ENCODE data around the gene SMIM3.

SMIM3 gene

GRCh38 chr5:150765011-150765798, 13.4 kb upstream of the SMIM3 start:
- no peak for DNase-seq (ENCODE audit: low read depth, low spot score)

DNA sequence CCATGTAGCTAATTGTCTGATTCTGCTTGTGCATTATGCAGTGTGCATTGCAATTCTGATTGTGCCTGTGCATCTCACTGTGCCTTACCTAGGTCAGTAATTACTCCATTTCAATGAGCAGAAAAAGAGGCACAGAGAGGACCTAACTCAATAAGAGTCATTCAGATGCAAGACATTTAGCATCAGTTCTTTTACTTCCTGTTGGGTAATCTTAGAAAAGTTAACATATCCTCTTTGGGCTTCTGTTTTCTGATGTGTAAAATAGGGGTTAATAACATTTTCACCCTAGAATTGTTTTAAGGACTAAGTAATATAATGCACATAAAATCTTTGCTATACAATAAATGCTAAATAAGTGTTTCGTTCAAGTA, 12.8 kb upstream of the SMIM3 start:
- no peak for DNase-seq (ENCODE audit: low read depth, low spot score)

GRCh38 chr5:150766251-150766650, 12.3 kb upstream of the SMIM3 start:
- DNase-seq (ENCODE audit: low read depth, low spot score) = no peak

GRCh38 chr5:150771034-150771795, 7.3 kb upstream of the SMIM3 start:
- no peak for DNase-seq (ENCODE audit: low read depth, low spot score)

DNA sequence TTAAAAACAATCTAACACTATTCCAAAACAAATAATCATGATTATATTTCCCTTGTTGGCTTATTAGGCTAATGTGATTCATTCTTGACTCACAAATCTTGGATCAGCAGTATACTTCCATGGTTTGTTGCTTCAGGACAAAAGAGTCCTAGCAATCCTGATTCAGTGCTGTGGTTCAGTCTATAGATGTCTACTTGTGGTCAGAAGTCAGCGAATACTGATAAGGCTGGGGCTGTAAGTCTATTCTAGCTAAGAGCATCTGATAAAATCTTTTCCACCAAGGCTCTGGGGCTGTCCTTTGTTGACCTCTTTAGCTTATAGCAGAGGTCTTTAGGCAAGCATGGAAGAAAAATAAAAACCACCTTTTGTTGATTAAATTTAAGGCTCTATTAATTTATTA, 4.4 kb upstream of the SMIM3 start:
- DNase-seq (ENCODE audit: low read depth, low spot score) = no peak

DNA sequence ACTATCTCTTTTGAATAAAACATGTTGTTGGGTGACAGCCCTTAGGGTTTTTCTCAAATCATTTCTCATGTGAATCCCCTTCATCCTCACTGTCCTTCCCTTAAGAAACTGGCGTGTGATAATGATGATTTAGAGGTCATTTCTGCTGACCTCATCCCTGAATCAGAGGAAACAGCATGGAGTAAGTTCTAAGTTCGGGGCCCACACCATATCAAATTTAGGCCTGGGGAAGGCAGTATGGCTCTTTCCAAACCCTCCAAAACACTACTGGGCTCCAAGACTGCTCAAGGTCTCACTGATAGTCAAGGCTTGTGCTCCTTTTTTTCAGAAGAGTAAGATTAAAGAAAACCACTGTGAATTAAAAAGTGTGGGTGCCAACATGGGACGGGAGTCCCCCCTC, 872 bp upstream of the SMIM3 start:
- DNase-seq (ENCODE audit: low read depth, low spot score) = no peak

GRCh38 chr5:150778088-150778516, 455 bp upstream of the SMIM3 start:
- DNase-seq (ENCODE audit: low read depth, low spot score) = no peak

DNA sequence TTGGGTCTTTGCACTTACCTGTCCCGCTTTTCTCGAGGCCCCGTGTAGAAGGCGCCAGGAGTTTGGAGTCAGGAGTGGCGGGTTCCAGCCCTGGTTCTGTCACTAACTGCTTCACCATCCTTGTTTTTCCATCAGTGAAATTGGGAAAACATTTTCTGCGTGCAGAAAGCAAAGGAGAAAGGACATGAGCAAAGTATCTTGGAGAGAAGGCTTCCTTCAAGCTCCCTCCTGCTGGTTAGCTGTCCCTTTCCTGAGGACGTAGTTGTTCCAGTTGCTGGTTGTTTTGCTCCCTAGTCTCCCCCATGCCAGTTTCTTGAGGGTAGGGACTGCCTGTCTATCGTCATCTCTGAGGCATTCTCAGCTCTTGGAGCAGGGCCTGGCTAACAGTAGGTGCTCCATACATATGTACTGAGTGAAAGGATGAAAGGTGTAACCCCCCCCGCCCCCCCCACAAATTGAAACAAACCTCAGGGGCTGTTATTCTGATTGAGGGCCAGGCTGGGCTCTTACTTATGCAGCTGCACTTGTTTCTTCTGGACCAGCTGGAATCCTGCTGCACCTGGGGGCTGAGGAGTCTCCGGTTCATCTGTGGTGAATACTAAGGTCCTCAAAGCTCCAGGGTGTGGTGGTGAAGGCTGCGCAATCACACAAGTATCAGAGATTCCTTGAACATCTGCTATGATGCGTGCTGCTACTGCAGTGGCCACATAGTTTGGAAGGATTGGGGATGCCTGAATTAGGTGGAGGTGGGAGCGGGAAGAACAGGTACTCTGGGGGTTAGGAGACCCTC, 1.0 kb downstream of the SMIM3 start:
- no peak for DNase-seq (ENCODE audit: low read depth, low spot score)

DNA sequence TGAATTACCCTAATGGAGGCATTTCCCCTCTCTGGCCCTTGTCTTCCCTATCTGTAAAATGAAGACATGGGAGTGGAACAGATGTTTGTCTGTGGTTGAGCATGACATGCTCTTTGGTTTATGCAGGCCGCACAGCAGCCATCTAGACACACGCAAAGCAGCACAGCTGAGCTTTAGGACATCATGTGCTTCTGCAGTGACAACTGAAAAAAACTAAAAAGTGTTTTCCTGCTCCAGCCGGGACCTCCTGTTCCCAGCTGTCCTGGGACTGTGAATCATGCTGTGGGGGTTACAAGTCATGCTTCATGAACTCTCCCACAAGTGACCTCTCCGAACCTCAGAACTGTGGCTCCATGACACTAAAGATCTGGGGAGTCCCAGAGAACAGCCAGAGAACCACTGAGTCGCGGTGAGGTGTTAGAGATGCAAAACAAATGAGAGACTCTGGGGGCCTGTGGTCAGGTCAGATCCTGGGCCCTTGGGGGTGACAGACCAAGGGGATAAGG, 1.7 kb downstream of the SMIM3 start:
- DNase-seq (ENCODE audit: low read depth, low spot score) = no peak

DNA sequence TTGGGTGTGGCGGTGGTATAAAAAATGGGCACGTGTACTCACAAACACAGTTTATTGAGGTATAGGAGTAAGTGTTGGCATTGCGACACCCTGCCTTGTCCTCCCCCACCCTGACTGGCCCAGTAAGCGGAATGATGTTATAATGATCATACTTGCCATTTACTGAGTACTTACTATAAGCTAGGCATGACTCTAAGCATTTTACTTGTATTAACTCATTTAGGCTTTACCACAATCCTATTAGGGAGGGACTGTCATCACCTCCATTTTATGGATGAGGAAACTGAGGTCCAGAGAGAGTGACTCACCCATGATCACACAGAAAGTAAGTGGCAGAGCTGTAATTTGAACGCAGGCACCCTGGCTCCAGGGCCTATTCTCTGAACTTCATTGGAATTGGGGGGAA, 2.3 kb downstream of the SMIM3 start:
- no peak for DNase-seq (ENCODE audit: low read depth, low spot score)

DNA sequence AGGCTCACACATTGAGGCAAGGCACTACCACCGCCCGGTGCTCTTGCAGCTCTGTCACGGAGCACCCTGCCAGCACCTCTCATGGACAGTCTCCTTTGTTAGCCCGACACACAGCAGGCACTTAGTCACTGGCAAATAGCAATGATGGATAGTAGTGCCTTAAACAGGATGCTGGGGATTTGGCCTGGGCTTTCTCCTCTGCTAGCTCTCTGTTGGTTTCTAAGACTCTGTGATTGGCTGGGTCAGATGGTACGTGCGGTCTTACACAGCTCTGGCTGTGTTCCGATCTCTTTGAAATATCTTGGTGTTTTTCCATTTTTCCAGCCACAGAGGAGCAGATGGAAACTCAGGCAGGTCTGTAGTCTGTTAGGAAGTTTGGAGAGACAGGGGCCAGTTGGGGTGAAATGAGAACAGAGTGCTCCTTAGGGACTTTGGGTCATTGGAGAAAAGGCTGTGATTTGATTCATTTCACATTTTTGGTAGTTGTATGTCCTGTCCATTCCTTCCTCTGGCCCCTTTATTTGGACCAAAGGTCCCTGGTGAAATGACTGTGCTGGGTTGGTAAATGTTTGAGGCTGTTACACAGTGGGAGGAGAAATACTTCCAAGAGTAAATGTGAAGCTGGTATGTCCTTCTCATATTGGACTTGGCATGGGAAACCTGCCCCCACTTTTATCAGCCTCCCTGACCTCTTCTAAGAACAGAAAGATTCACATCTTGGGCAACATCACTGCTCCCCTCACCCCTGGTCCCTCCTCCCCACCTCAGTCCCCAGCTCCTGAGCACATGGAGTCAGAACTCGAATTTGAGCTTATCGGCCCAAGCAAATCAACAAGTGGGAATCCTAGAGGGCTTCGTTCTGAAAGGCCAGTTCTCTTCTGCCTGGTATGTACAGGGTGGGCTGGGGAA, 3.4 kb downstream of the SMIM3 start:
- DNase-seq (ENCODE audit: low read depth, low spot score) = no peak

DNA sequence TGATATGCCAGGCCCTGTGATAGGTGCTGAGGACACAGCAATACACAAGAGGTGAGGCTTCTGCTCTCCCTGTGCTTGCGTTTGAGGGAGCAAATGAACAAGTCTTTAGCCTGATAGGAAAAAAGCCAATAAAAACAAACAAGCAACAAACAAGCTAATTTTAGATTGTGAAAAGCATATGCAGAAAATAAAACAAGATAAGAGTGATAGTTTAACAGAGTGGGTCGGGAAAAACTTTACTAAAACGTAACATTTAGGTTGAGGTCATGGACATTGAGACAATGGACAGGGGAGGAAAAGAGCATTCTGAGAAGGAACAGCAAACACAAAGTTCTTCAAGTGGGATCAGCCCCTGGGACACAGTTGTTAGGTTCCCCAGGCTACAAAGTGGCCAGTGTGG, 4.3 kb downstream of the SMIM3 start:
- no peak for DNase-seq (ENCODE audit: low read depth, low spot score)

DNA sequence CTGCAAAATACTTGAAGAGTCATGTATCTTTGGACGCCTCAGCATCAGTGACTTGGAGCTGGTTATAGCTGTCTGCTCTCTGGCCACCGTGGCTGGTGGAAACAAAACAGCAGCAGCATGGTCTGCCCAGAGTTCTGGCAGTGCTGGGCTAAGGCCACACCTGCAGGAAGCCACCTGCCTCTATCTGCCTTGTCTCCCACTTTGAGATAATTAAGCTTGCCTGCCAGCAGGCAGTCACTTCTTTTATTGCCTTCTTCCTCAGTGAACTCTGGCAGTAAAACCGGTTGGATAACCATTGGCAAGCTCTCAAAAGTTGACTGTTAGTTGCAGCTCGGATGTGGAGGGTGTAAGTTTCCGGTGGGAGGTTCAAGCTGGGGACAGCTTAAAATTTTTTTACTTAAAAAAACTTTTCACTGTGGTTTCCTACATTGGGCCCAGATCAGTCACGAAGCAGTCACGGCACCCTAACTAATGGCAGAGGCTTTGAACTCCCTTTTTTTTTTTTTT, 4.9 kb downstream of the SMIM3 start:
- DNase-seq (ENCODE audit: low read depth, low spot score) = peak; percentile 38

GRCh38 chr5:150785950-150786349, 7.4 kb downstream of the SMIM3 start:
- no peak for DNase-seq (ENCODE audit: low read depth, low spot score)

- no peak for DNase-seq (ENCODE audit: low read depth, low spot score)
Measured at GRCh38 chr5:150786876-150787275, 8.3 kb downstream of the SMIM3 start.

- DNase-seq (ENCODE audit: low read depth, low spot score) = no peak
Measured at GRCh38 chr5:150787656-150788055, 9.1 kb downstream of the SMIM3 start.

GRCh38 chr5:150788977-150789376, 10.4 kb downstream of the SMIM3 start:
- no peak for DNase-seq (ENCODE audit: low read depth, low spot score)

GRCh38 chr5:150789450-150789849, 10.9 kb downstream of the SMIM3 start:
- DNase-seq (ENCODE audit: low read depth, low spot score) = no peak

GRCh38 chr5:150789943-150790611, 11.5 kb downstream of the SMIM3 start:
- no peak for DNase-seq (ENCODE audit: low read depth, low spot score)

DNA sequence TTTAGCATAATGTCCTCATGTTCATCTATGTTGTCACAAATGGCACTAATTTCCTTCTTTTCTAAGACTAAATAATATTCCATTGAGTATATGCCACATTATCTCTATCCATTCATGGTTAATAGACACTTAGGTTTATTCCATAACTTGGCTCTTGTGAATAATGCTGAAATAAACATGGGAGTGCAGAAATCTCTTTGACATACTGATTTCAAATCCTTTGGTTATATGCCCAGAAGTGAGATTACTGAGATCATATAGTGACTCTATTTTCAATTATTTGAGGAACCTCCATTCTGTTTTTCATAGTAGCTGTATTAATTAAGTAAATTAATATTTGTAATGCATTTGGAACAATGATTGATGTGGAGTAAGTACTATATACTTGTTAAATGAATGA, 13.0 kb downstream of the SMIM3 start:
- DNase-seq (ENCODE audit: low read depth, low spot score) = no peak
